Measurements from ENCODE around the gene CNTN5.
A peak's percentile ranks its signal among the peaks of the same experiment; 100 is the strongest.

CNTN5 gene

GRCh38 chr11:99464985-99465384, 444.2 kb downstream of the CNTN5 start:
- no peak for TF ChIP-seq CTCF (IDR thresholded peaks at IDR 0.05; ENCODE audit: control insufficient read depth, insufficient read depth, low read depth, low read length, missing control alignments)
- no peak for DNase-seq (ENCODE audit: low read depth)
- H3K4me3 ChIP-seq (ENCODE audit: control insufficient read depth, low read depth, low read length) = no peak overlapping the region

DNA sequence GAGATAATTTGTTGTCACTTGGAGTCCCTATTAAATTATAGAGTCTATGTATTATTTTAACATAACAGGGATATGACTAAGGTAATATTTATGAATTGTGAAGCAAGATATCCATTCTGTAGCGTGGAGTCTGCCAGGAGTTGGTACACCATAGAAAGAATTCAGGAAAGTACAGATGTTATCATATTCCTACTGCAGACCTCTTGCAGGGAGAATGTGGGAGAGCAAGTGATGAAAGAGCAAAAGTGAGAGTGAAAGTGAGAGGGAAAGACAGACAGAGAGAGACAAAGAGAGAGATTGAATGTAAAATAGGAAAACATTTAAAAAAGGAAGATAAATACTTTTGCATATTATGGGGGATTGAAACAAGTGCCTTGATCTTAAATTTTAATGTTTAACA, 468.8 kb downstream of the CNTN5 start:
- no peak for DNase-seq (ENCODE audit: low read depth)
- no peak overlapping the region for H3K4me3 ChIP-seq (ENCODE audit: control insufficient read depth, low read depth, low read length)
- TF ChIP-seq CTCF (IDR thresholded peaks at IDR 0.05; ENCODE audit: control insufficient read depth, insufficient read depth, low read depth, low read length, missing control alignments) = no peak

- no peak overlapping the region for H3K4me3 ChIP-seq (ENCODE audit: control insufficient read depth, low read depth, low read length)
- DNase-seq (ENCODE audit: low read depth) = no peak
- TF ChIP-seq CTCF (IDR thresholded peaks at IDR 0.05; ENCODE audit: control insufficient read depth, insufficient read depth, low read depth, low read length, missing control alignments) = no peak
Observed at GRCh38 chr11:99494065-99494464, 473.3 kb downstream of the CNTN5 start.

DNA sequence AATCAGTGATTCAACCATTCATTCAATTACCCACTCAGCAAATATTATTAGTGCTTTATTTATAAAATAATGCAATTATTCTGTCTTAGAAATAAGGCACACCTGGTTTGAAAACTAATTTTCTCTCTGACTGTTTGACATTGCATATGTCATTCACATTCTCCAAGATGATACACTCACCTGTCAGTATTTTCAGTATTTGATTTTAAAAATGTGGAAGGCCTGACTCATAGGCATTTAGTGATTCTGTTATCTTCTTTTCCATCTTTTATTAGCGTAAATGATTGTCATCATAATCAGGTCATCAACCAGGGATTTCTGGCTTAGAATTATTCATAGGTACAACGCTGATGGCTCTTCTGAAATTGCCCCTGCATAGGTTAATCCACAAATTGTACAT, 480.9 kb downstream of the CNTN5 start:
- DNase-seq (ENCODE audit: low read depth) = no peak
- TF ChIP-seq CTCF (IDR thresholded peaks at IDR 0.05; ENCODE audit: control insufficient read depth, insufficient read depth, low read depth, low read length, missing control alignments) = no peak
- no peak overlapping the region for H3K4me3 ChIP-seq (ENCODE audit: control insufficient read depth, low read depth, low read length)

GRCh38 chr11:99505316-99505715, 484.6 kb downstream of the CNTN5 start:
- no peak overlapping the region for H3K4me3 ChIP-seq (ENCODE audit: control insufficient read depth, low read depth, low read length)
- peak; percentile 4 for DNase-seq (ENCODE audit: low read depth)
- TF ChIP-seq CTCF (IDR thresholded peaks at IDR 0.05; ENCODE audit: control insufficient read depth, insufficient read depth, low read depth, low read length, missing control alignments) = no peak

DNA sequence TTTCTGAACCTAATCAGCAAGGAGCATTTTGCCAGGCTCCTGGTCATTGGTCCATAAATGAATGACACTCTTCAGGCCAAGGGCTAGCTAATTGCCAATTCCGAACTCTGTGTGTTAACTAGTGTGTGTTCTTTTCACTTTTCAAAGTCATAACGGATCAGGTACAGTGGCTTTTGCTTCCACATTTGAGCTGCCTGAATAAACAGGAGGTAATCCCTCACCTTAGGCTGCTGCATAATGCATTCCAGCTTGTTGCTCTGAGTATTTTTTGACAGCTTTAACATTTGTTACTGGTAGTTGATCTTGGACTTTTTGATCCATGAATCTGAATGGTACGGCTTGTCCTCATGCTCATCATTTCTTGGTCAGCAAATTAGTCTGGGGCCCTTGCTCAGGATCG, 485.1 kb downstream of the CNTN5 start:
- no peak for DNase-seq (ENCODE audit: low read depth)
- no peak overlapping the region for H3K4me3 ChIP-seq (ENCODE audit: control insufficient read depth, low read depth, low read length)

More for the DNA sequence above, 485.1 kb downstream of the CNTN5 start:
- no peak for TF ChIP-seq CTCF (IDR thresholded peaks at IDR 0.05; ENCODE audit: control insufficient read depth, insufficient read depth, low read depth, low read length, missing control alignments)

All from AG09309 (cell line).